NCI-H2081 treated with DMSO at 0.1 percent for 48 hours (cell line): ENCODE data around the gene GNB1L.

ENCODE experiments used
- DNase-seq: peaks from one replicate; lab custom pipeline; 2025; lab: John Stamatoyannopoulos, UW

Gene GNB1L

DNA sequence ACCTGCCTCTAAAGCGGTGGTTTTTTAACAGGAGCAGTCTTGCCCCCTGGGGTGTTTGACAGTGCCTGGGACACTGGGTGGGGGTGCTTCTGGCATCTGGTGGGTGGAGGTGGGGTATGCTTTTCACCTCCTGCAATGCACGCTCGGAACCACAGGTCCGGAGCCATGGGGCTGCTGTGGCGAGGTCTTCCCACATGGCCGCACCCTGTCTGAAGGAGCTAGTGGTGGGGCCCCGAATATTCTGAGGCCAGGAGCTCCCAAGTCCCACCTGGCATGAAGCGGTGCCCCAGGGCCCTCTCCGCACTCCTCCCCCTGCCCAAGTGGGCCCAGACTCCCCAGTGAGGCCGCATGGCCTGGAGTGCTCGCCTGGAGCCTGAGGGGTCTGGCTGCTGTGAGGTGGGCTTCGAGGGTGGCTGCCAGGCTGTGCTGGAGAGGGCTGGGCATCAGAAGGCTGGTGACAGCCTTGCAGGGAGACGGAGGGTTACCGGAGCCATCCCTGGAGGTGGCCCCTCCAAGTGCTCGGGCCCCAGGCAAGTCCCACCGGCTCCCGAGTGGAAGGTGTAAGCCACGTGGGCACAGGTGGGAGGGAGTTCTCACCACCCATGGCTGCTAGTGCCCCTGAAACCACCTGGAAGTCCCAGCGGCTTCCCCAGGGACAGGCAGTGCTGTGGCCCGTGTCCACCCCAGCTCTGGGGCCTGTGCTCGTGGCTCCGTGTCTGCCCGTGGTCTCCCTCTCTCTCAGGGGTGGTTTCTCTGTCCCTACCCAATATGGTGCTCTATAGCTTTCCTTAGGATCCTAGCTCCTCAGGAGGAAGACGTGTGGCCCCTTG, 79.0 kb downstream of the GNB1L start:
- DNase-seq, result no peak

DNA sequence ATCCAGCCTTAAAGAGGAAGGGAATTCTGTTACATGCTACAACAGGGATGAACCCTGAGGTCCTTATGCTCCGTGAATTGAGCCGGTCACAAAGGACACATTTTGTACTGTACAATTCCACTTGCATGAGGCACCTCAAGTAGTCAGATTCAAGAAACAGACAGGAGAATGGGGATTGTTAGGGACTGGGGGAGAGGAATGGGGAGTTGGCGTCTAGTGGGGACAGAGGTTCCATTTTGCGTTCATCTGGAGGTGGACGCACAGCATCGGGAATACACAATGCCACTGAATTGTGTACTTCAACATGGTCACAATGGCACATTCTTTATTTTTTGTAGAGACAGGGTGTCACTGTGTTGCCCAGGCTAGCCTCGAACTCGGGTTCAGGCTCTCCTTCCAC, 80.0 kb downstream of the GNB1L start:
- DNase-seq, result no peak

DNA sequence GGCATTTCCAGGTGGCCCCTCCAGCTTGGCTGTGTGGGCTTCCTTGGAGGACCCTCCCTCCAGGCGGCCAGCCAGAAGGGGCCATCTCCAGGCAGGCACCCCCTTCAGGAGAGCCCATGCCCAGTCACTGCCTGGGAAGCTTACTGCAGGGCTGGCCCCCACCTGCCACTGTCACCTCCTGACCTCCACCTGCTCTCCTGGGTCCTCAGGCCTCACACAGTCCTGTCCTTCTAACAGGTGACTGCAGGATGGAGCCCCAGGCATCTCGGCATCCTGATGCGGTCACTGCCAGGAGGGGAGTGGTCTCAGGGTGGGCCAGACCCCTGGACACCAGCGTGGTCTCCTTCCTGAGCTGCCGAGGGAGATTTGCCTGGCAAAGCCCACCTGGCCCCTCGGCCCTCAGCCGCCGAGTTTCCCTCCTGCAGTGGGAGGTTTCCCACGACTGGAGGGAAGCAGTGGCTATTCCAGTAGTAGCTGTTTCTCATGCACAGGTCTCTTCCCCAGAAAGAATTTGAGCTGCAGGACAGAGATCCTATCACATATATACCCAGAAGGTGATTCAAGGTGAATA, 81.1 kb downstream of the GNB1L start:
- no peak for DNase-seq

DNA sequence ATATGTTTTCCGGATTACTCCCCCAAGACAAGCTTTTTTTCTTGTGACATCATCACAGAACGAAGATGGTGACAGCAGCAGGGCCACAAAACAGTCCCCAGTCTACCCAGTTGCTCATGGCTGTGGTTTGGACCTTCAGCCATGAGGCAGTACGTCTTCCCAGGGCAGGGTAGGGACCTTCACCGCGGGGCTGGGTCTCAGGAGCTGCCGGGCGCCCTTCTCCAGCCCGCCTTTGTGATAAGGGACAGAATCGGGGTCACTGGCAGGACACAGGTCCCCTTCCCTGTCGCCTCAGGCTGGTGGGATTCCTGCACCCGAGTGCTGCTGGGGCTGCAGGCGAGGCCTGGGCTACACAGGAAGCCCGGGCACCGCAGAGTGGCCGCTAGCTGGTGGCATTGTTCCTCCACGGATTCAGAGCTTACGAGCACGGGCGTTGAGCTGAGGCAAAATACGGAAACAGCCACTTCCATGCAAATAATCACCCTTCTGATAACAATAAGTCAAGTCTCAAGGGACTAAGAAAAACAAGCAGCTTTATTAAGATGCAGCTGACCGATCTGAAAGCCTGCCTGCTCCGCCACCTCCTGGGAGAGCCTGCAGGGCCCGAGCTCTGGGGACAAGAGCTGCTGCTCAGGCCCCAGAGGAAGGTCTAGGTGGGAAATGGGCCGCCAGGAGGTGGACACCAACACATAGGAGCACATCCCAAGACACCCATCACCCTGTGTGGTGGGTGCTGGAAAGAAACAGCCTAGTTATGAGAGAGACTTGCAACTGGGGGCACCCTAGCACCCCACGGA, 81.8 kb downstream of the GNB1L start:
- DNase-seq, result no peak

DNA sequence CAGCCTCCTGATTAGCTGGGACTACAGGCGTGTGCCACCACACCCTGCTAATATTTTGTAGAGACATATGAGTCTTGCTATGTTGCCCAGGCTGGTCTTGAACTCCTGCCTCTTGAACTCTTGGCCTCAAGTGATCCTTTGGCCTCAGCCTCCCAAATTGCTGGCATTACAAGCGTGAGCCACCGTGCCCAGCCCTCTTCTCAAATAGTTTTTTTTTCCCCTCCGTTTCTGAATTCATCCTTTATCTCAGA, 82.3 kb downstream of the GNB1L start:
- DNase-seq, result no peak

DNA sequence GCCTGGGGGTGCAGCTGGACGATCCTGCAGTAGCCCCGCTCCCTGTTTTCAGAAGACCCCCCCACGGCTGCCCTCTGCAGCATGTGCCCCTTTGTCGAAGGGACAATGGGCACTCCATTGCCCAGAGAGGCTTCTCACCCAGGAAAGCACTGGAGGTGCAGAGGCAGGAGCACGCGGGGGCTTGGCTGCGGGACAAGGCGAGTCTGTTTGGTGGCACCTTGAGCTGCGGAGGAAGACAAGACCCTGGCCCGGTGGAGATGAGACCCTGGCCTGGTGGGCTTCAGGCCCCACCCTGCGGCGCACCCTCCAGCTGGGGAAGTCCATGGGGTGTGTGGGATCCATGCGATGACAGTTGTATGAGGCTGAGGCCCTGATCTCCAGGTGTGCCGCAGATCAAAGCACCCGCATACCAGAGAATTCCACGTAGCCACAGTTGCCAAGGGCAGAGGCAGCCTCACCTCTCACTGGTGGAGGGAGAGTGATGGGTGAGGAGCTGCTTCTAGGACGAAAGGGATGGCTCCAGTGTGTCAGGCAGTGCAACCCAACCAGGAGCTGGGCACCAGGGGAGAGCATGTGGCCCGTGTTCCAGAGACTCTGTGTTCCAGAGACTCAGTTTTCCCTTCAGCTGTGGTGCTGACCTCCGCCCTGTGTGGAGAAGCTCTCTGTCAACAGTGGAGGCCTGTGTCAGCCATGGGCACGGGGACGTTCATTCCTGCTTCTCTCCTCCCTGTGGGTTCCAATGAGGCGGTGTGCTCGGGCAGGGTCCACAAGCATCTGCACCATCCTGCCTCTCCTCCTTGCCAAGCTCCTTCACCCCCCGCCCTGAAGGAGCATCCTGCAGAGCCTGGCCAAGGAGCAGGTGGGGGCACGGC, 84.1 kb downstream of the GNB1L start:
- no peak for DNase-seq

DNA sequence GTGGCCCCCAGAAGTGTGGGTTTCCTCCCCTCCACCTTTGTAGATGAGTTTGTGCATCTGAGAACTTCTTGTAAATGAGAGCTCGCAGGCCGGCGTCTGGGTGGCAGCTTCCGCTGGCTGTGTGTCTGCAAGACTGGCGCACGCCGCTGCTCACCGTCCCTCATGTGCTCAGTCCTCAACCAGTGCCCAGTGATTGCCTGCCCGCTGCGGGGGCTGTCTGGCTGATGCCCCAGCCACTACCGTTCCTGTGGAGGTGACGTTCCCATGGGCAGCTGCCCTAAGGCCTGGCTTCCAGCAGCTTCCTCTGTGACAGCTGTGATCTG, 85.3 kb downstream of the GNB1L start:
- DNase-seq, result no peak

- no peak for DNase-seq
Measured at GRCh38 chr22:19767427-19768341, 87.0 kb downstream of the GNB1L start.

DNA sequence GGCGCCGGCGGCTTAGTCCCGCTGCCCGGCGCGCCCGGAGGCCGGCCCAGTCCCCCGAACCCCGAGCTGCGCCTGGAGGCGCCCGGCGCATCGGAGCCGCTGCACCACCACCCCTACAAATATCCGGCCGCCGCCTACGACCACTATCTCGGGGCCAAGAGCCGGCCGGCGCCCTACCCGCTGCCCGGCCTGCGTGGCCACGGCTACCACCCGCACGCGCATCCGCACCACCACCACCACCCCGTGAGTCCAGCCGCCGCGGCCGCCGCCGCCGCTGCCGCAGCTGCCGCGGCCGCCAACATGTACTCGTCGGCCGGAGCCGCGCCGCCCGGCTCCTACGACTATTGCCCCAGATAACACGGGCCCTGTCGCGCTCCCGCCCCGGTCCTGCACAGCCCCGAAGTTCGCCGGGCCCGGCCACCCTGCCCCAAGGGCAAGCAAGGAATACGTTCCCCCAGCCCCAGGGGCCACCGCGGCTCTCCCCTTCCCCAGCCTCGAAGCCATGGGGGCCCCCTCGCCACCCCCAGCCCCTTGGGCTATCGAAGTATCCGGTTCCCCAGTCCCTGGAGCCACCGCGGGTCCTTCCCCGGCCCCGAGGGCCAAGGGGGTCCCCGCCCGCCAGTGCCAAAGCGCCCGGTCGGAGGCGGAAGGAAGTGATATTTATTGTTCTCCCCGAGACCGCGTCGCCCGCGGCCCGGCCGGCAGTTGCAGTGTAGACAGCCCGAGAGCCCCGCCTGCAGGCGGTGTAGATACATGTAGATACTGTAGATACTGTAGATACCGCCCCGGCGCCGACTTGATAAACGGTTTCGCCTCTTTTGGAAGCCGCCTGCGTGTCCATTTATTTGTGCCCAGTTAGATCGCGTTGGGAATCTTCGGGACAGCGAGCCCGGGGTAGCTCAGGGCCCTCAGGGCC, 87.9 kb downstream of the GNB1L start:
- no peak for DNase-seq

GRCh38 chr22:19766240-19766510, 88.5 kb downstream of the GNB1L start:
- DNase-seq, result no peak

- DNase-seq, result no peak
Measured at GRCh38 chr22:19765477-19766239, 89.0 kb downstream of the GNB1L start.

- DNase-seq, result no peak
Measured at GRCh38 chr22:19764636-19765476, 89.8 kb downstream of the GNB1L start.

- no peak for DNase-seq
Measured at GRCh38 chr22:19764299-19764593, 90.4 kb downstream of the GNB1L start.

DNA sequence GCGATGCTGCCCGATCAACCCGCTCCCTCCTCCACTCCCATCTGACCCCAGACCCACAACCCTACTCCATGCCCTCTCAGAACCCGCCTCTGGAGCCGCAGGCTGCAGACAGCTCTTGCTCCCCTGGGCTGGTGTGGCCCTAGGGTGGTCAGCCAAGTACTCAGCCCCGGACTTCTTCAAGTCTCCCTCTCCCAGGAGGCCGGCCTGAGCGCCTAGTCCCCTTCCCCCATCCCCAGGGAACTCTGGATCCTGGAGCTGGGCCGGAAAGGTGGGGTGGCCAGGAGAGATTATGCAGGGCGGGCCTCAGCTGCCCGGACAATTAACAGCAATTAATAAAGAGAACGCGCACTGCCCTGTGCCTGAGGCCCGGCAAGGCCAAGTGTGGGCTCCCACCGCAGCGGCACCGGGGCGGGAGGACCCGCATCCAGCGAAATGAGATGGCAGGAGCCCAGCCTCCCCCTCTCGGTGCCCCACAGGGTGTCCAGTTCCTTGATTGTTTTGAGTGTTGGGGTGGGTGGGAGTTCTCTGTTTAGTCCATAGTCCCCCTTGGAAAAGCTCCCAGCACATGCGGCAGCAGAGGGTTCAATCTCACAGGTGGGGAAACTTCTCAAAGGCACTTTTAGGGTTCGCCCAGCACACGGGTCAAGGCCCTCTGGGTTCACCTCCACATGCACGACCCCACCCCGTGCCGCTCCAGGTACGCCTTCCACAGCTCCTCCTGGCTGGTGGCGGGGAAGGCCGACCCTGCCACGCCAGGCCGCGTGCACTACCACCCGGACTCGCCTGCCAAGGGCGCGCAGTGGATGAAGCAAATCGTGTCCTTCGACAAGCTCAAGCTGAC, 91.0 kb downstream of the GNB1L start:
- DNase-seq, result no peak

DNA sequence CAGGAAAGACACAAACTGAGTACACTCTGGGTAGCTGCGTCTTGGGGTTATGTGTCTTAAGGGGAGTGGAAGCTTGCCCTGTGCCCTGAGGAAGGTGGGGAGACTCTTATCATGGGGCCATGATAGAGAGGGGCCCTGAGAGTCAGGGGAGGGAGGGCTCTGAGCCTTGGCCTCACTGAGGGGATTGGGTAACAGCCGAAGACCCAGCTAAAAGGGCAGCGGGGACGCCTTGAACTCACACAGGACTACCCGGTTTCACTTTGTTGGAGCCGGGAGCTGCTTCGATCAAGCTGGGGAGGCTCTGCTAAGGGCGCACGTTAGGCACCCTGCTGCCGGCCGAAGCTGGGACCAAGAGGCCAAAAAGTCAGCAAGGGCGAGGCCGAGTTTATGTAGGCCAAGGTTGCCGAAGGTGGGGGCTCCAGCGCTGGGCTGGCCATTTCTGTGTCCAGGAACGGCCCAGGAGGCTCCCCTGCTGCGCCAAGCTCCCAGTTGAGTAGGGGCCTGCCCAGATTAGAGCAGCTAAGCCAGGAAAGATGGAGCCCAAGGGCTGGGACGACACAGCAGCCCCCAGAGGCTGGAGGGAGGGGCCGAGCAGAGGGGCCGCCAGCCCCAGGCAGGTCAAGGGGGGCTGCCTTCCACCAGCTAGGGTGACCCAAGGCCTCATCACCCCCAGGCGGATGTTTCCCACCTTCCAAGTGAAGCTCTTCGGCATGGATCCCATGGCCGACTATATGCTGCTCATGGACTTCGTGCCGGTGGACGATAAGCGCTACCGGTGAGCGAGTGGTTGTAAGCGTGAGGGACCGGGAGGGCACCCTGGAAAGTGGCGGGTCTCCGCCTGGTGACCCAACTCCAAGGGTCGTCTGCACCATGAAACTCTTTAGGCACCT, 91.9 kb downstream of the GNB1L start:
- no peak for DNase-seq

- no peak for DNase-seq
Measured at GRCh38 chr22:19761725-19762567, 92.7 kb downstream of the GNB1L start.
